CD4-positive, alpha-beta T cell treated with Interleukin-15 for 1 hour (primary cell): ENCODE measurements around the gene GAB2.
"Not testable (repeated sequence)": the region's sequence is repeated elsewhere in the genome, so short reads cannot be mapped to it uniquely, and the experiment has no call there.

Experiments used
- DNase-seq: peaks from one replicate; pipeline ENCODE4 v3.0.0-alpha.2; 2020

The GAB2 gene

DNA sequence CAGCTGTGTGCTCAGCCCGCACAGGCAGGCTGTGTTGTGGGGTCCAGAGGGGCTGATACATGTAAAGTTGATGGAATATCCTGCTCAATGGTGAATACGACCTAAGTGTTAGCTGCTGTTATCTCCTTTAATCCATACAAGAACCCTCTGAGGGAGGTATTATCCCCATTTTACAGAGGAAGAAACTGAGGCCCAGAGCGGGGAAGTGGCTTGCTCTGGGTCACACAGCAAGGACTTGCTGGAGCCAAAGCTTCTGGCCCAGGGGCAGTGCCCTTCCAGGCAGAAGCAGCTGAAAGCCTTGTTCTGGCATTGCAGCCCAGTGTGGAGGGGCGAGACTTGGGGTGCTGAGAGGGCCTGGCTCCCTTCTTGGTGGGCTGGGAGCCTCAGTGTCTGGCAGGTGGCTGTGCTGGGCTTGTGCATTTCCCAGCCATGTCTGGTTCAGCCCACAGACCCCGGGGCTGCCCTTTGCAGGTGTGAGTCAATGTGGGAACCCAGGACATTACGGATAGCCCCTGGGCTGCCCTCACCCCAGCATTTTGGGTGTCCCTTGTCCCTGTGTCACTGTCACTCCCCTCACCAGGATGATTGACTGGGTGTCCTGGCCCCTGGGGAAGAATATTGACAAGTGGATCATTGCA lies 218.5 kb downstream of the GAB2 start:
- DNase-seq = no peak

DNA sequence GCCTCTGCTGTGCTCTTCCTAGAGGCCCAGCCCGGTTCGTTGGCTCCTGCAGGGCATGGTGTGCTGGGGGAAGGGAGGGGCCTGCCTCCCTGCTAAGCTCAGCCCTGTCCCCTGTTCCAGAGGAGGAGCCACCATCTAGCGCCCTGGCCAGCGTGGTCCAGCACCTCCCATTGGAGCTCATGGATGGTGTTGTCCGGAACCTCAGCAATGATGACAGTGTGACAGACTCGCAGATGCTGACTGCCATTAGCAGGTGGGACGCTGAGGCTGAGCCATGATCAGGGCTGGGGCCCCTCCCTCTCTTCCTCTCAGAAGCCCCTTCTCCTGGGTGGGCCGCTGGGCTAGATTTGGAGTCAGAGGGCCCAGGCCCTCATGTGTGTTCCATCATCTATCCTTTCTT lies 219.8 kb downstream of the GAB2 start:
- DNase-seq = no peak

DNA sequence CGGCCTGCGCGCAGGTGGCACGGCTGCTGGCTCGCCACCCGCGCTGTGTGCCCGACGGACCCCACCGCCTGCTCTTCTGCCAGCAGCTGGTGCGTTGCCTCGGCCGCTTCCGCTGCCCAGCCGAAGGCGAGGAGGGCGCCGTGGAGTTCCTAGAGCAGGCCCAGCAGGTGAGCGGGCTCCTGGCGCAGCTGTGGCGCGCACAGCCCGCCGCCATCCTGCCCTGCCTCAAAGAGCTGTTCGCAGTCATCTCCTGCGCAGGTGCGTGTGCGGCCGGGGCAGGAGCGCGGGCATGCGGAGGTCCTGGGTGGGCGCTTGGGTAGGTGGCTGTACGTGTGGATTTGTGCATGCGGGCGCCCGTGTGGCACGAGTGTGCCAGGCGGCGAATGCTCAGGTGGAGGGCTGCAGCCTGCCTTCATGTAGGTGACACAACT lies 220.9 kb downstream of the GAB2 start:
- DNase-seq = no peak

DNA sequence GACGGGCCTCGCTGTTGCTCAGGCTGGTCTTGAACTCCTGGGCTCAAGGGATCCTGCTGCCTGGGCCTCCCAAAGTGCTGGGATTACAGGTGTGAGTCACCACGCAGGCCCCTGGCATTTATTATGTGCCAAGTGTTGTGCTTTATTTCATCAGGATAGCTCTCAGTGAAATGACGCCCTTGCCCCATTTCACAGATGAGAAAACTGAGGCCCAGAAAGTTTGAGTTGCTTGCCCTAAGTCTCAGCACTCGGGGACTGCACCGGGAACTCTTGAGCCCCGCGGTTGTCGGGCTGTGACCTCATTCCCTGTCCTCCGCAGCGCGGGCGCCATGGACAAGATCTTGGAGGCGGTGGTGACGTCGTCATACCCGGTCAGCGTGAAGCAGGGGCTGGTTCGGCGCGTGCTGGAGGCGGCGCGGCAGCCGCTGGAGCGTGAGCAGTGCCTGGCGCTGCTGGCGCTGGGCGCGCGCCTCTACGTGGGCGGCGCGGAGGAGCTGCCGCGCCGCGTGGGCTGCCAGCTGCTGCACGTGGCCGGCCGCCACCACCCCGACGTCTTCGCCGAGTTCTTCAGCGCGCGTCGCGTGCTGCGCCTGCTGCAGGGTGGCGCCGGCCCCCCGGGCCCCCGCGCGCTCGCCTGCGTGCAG lies 221.6 kb downstream of the GAB2 start:
- no peak for DNase-seq

DNA sequence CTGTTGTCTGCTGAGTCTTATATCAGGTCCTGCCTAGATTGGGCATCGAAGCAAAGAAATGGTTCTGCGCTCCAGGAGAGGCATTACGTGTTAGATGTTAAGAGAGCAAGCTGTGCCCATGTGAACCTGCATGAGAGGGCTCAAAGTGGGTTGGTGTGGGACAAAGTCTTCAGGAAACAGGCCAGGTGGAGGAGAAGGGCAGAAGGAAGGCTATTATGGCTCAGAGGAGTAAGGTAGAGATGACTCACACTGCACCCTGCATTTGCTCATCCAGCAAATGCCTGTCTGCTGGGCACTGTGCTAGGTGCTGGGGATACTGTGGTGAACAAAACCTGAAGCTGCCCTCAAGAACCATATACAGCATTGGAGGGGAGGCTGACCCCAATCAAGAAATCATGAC lies 223.1 kb downstream of the GAB2 start:
- DNase-seq = no peak

DNA sequence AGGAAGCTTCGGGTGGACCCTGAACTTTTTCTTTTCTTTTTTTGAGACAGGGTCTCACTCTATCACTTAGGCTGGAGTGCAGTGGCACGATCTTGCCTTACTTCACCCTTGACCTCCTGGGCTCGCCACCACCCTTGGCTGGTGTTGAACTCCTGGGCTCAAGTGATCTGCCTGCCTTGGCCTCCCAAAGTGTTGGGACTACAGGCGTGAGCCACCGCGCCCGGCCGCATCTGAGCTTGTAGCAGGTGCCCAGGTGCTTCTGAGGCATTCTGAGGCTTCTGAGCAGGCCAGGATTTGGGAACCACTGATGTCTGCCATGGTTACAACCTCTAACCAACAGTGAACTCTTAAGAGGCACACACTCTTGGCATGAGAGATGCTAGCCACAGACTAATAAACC lies 223.8 kb downstream of the GAB2 start:
- no peak for DNase-seq

DNA sequence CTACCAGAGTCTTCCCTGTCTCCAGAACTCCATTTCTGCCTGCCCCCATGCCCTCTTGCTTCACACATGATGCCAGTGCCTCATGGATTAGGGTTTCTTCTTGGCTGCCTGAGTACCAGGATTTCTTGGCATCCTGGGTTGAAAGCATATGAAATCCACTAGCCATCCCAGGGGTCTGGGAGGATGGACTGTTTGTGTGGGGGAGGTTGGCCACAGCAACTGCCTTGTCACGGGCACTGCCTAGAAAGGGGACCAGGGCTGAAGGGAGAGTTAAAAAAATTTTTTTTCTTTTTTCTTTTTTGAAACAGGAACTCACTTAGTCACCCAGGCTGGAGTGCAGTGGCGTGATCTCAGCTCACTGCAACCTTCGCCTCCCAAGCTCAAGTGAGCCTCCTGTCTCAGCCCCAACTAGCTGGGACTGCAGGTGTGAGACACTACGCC lies 224.7 kb downstream of the GAB2 start:
- DNase-seq = no peak

DNA sequence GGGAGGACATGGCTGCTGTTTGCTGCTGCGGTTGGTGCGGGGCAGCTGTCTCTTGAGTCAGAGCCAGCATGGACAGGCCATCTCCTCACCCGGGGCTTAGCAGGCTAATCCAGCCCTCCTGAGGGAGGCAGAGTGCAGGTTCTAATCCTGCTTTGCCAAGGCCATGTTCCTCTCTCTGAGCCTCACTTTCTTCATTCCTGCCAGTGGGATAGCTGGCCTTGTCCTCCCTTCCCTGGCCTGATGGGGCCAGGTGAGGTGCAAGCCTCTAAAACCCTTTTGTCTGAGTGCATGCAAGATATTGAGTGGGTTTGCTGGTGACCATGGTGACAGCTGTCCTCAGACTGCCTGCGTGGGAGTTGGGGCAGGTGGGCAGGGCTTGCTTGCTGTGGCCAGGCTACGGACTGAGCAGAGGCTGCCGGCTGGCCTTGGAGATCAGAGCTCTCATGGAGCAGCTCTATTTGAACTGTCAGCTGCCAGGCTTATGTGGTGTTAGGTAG lies 225.3 kb downstream of the GAB2 start:
- no peak for DNase-seq

DNA sequence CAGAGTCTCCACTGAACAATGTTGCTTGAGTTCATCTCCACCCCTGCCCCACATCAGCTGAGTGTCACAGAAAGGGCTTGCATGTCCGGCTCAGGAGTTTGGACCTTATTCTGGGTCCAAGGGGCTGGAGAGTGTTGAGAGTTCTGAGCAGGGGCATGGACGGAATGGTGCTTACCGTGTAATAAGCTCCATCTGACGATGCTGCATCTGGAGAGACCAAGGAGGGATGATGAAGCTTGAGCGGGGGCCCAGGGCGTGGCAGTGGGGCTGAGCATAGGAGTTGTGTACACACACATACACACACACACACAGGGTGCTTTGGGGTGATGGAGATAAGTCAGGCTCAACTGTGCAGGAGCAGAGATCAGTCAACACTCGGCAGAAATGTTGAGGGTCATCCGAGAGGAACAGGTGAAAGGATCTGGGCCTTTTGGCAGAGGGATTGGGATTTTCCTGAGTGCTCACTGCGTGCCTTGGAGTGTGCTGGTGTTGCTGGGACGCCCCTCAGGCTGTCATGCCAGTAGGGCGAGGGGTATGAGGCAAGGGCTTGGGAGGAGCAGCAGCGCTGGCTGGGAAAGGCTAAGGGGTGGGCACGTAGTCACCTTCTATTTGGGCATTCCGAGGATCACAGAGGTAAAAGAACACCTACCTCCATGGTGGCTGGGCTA lies 226.6 kb downstream of the GAB2 start:
- no peak for DNase-seq

DNA sequence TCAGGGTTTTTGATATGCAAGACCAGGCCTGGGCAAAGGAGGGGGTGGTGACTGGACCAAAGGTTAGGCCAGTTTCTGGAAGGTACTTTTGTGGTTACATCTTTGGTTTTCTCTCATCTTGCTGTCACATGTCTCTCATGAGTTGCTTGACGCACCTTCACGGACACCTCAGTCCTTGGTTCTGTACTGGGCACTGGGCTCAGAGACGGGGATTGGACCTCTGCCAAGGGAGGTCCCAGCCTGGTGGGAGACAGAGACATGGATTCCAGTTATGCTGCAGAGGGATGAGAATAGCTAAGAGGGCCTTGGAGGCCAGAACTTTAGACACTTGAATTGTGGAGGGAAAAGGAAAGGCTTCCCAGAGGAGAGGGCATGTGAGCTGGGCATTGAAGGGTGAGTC lies 227.2 kb downstream of the GAB2 start:
- DNase-seq = no peak

DNA sequence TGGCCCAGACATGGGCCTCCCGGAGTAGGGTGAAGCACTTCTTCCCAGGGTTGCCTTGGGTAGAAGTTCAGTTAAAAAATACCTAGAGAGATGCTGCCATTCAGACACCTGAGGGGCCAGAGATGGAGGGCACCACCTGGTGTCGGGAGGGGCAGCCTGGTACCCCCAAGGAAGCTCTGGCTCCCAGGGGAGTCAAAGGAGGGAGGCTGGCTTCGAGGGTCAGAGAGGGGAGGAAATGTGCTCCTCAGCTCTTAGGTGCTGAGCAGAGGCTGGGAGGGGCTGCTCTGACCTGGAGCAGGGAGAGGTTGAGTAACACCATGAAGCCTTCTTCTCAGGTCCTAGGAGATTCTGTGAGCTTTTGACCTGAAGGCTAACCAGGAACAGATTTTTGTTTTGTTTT lies 227.8 kb downstream of the GAB2 start:
- DNase-seq = no peak

DNA sequence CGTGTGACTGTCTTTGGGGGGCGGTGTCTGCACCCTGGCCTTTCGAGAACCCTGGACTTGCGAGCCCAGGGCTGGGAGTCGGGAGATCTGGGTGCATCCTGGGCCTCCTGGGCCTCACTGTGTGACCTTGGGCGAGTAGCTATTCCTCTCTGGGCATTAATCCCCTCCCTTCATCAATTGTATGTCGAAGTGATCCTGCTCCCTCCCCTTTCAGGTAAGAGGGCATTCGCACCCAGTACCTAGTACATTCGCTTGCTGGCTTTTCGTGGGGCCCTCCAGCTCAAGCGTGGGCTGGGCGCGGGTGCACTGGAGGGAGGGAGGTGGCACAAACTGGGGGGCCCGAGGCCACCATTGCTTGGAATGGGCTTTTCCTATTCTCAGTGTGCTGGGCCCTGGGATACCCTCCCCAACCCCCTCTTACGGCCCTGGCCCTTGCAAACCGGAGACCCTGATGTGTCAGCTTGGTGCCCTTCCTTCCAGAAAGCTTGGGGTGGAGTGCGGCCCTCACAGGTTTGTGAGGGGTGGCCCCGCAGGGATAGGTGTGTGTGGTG lies 228.4 kb downstream of the GAB2 start:
- no peak for DNase-seq

DNA sequence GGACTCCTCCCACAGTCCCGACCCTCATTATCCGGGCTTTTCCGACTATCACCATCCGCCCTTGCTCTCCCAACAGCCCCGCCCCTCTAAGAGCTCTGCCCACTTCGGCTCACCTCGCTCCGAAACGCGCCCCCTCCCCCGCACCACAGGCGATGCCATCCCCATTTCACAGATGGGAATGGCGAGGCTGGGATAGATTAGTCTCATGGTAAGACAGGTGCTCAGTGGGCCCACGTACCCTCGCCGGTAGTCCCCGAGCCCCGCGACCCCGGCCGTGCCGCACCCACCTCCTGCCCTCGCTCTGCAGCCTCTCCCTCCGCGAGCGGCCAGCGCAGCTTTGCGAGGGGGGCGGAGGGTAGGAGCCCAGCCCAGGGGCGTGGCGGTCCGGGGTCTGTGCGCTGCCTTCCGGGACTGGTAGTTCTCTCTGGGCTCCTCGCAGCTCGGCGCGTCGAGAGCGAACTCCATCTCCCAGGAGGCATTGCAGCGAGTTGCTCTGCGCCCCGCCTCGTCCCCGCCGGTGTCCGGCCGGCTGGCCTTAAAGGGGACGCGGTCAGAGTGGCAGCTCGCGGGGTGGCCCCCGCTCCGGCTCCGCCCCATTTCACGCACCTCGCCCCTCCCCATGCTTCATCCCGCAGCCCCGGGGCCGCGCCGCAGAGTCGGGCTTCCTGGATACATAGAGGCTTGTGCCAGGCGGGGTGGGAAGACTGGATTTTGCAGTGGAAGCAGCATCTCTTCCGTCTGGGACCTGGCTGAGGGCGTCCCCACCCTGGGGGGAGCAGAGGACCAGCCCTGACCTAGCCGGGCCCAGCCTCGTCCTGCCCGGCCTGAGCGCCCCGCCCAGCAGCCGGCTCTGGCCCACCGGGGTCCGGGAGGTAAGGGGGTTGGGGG lies 229.1 kb downstream of the GAB2 start, which contains the start of the genes KCTD21 and USP35:
KCTD21 (minus strand) TSS at position 341 of the 888 bp plus-strand sequence. CDS start 14,072 bp downstream, outside the sequence.
USP35 (plus strand) TSS at position 634 of the 888 bp plus-strand sequence. CDS start 7,327 bp downstream, outside the sequence.
- peak; percentile 93 for DNase-seq

DNA sequence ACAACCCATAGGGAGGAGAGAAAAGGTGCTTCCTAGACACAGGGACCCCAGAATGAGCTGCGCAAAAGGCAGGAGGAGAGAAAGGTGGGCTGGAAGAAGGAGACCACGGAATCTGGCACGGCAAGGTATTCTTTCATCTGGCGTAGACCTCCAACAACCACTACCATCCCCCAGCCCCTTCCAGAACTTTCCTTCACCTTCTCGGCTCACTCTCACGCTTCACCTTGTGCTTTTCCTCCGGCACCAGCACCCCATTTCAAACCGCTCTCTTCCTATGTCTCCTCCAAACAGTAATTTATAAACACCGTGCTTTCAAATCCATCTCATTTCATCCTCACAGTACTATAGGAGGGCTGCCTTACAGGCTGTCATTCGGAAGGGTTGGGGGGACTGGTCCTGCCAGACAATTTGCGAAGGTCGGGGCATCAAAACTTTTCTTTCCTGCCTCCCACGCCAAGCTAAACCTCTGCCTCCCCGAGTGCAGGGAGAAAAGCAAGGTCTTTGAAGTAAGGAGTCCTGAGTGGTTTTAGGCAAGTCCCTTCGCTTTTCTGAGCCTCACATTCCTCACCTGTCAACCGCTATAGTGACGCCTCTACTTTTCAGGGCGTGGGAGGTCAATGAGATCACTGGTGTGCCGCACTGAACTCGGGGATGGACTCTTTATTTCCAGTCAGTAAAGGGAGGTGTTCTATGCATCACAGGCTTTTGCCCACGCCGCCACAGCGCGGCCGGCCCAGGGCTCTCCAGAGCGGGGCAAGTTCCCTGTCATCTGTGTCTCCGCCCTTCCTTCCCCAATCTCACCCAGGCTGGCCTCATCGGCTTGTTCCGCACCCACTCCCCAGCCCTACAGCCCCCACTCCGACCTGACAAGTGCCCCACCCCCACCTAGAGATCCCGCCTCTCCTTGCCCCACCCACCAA lies 230.0 kb downstream of the GAB2 start:
- DNase-seq = peak; percentile 84

DNA sequence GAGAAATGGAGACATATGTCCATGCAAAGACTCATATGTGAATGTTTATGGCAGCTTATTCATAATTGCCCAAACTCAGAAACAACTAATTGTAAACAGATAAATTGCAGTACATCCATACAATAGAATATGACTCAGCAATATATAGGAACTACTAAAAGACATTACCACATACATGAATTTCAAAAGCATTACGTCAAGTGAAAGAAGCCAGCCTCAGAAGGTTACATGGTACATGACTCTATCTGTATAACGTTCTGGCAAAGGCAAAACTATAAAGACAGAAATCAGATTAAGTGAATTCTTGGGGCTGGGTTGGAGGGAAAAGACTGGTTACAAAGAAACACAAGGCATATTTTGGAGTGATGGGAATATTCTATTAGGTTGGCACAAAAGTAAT lies 236.4 kb downstream of the GAB2 start:
- no peak for DNase-seq

DNA sequence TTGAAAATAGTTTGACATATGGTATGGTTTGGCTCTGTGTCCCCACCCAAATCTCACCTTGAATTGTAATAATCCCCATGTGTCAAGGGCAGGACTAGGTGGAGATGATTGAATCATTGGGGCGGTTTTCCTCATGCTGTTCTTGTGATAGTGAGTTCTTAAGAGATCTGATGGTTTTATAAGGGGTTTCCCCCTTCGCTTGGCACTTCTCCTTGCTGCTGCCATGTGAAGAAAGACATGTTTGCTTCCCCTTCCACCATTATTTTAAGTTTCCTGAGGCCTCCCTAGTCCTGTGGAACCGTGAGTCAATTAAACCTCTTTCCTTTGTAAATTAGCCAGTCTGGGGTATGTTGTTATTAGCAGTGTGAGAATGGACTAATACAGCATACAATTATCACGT lies 236.9 kb downstream of the GAB2 start:
- DNase-seq = no peak

DNA sequence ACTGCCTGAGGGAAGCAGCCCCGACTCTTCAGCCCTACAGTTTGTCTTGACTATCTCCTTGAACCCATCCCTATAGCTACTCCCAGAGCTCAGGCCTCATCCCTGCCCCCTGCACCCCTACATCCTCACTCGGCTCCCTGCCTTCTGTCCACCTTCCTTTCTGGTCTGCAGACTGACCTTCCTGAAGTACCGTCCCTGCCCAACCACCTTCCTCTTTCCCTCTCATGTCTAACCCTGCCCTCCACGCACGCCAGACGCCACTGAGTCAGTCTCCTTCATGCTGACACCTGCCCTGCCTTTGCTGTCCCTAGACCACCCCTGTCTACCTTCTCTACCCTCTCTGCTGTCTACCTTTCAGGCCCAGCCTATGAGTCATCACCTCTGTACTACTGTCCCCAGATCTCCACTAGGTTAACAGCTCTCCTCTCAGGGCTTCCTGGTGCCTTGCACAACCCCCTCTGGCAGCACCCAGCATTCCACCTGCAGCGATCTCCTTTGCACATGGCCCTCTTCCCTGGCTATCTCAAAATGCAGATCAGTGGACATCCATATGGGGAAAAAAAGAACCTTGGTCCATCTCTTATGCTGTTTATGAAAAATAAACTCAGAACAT lies 238.1 kb downstream of the GAB2 start:
- no peak for DNase-seq

DNA sequence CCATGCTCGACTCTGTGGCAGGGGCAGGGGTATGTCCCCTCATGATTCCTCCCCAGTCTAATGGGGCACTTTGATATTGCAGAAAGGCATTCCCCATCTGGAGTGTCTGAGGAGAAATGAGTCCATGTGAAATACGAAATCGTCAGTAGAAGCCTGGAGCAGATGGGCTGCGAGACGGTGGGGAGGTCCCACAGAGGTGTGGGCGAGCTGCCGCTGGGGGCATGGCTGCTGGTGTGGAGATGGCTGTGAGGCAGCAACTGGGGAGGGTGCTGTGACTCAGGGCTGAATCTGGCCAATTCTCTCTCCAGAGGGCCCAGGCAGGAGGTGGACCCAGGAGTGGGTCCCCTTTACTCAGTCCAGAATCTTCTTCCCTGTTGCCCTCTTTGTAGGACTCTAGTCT lies 240.4 kb downstream of the GAB2 start:
- no peak for DNase-seq

DNA sequence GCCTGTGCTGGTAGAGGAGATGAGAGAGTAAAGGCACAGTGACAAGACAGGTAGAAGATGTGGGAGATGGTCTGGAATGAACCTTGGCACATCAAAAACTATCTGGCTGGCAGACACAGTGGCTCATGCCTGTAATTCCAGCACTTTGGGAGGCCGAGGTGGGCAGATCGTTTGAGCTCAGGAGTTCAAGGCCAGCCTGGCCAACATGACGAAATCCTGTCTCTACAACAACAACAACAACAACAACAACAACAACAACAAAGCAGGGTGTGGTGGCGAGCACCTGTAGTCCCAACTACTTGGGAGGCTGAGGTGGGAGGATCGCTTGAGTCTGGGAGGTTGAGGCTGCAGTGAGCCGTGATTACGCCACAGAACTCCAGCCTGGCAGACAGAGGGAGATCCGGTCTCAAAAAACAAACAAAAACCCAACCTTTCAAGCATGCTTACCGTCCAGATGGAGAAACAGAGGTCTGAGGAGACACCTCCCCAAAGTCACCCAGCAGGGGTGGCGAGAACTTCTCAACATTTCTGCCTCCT lies 240.9 kb downstream of the GAB2 start:
- no peak for DNase-seq

DNA sequence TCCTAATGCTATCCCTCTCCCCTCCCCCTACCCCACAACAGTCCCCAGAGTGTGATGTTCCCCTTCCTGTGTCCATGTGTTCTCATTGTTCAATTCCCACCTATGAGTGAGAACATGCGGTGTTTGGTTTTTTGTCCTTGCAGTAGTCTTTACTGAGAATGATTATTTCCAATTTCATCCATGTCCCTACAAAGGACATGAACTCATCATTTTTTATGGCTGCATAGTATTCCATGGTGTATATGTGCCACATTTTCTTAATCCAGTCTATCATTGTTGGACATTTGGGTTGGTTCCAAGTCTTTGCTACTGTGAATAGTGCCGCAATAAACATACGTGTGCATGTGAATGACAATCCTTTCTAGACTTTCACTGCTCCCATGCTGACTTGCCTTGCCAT lies 241.8 kb downstream of the GAB2 start:
- DNase-seq = not testable (repeated sequence)

DNA sequence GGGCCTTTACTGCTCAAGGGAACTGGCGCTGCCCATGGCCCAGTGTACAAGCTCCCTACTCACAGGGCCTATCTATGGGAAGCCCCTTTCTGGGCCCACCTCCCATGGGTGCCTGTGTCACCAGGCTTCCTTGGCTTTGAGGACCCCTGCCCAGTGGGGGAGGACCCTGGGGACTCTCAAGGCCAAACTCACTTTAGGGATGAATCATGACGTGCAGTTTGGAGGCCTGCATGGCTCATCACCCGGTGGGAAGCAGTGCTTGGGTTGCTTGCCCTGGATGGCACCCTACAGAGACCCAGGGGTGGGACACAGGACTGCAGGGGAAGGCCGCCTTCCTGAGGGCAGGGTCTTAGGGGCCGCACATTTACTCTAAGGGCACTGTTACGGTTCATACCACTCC lies 245.7 kb downstream of the GAB2 start:
- no peak for DNase-seq
